GM18517 (cell line): Measurements from ENCODE around the gene ITM2A.

Experiments
- ATAC-seq: cut with Tn5 transposase; IDR thresholded peaks from one replicate; pipeline ENCODE4 v1.9.1; 2021; ENCODE audit warnings: mild to moderate bottlenecking, moderate library complexity; ENCODE audit not compliant: unreplicated experiment

The ITM2A gene

GRCh38 chrX:79325263-79325958, 41.7 kb downstream of the ITM2A start:
- no peak for ATAC-seq
